Naive thymus-derived CD8-positive, alpha-beta T cell (primary cell): ENCODE data around the gene AGBL1. TPM values are rescaled to one million over a fixed set of nuclear protein-coding genes. Genes with fewer than 3 reads are reported as not detected.

Source experiments
- ATAC-seq, 2 donors: fragments of 150-1000 bp; cut with Tn5 transposase in 1 of 2; sonication (Bioruptor Pico), chemical (Tn5 transposase) in 1 of 2; 1 replicate in 1 of 2; 2 replicates in 1 of 2; pipeline ENCODE4 v1.10.0; 2021; ENCODE audit warnings: mild to moderate bottlenecking in 2 of 2, moderate library complexity in 2 of 2
- POLR2A ChIA-PET: fragments of 350-600 bp; sonication (Branson Sonifier 250); formaldehyde crosslinking; loops from one replicate; lab custom pipeline; 2021; ENCODE audit warnings: antibody characterized with exemption; lab: Charles Lee
- DNase-seq, 10 donors: peaks; one replicate each; pipeline versions ENCODE4 v3.0.0 to v3.0.0-alpha.2; 2020 to 2022
- H3K27ac Mint-ChIP-seq, 10 donors: one replicate each; pipeline ENCODE4 v1.8.0; 2020 to 2022; ENCODE audit warnings: mild to moderate bottlenecking in 10 of 10, mixed read lengths in 10 of 10, moderate library complexity in 4 of 10, inconsistent platforms in 1 of 10
- H3K27me3 Mint-ChIP-seq, 5 donors: one replicate each; pipeline ENCODE4 v1.8.0; 2021 to 2022; ENCODE audit warnings: mixed read lengths in 5 of 5
- H3K36me3 Mint-ChIP-seq, 3 donors: one replicate each; pipeline ENCODE4 v1.8.0; 2020 to 2022; ENCODE audit warnings: mixed read lengths in 3 of 3, mild to moderate bottlenecking in 2 of 3, inconsistent platforms in 1 of 3
- H3K4me1 Mint-ChIP-seq, 4 donors: one replicate each; pipeline ENCODE4 v1.8.0; 2021 to 2022; ENCODE audit warnings: mixed read lengths in 4 of 4
- H3K4me3 Mint-ChIP-seq, 10 donors: one replicate each; pipeline ENCODE4 v1.8.0; 2020 to 2022; ENCODE audit warnings: mild to moderate bottlenecking in 10 of 10, mixed read lengths in 10 of 10, moderate library complexity in 6 of 10, inconsistent platforms in 1 of 10
- H3K9me3 Mint-ChIP-seq, 9 donors: one replicate each; pipeline ENCODE4 v1.8.0; 2020 to 2022; ENCODE audit warnings: mixed read lengths in 9 of 9, mild to moderate bottlenecking in 3 of 9, inconsistent platforms in 1 of 9, moderate library complexity in 1 of 9
- polyA plus RNA-seq, 3 donors: library from polyadenylated mRNA; unstranded; fragments of 300-500 nt; fragmentation: Illumina TruSeq; gene quantifications; one replicate each; pipeline ENCODE4 v1.2.3, GENCODE V29; 2021
- total RNA-seq, 8 experiments: library from RNA in 2 of 8; stranded (reverse) in 2 of 8; gene quantifications; one replicate each; pipeline ENCODE4 v1.2.3 and lab custom pipeline; 2021 to 2026

AGBL1 gene
- total and polyA plus RNA-seq, 5 experiments from 2014 or later = not detected

DNA sequence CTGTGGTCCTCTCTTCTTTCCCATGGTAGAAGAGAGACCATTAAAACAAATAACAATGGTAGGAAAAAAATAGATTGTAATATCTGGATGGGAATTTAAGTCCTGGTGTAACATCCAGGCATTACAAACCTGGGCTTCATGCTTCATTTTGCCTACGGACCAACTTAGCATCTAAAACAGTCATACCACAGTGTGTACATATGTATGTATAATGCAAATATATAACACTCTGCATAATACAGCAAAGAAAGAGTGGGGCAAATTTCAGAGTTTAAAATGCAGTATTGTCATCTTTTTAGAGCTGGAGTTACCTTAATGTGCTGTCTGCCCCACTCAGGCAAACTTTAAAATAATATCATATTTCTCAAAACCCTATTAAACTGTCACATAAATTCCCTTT lies 298.2 kb downstream of the AGBL1 start:
- no peak overlapping the region for H3K4me3 Mint-ChIP-seq
- DNase-seq = no peak
- ATAC-seq = no peak
- H3K9me3 Mint-ChIP-seq = peaks cover 3 to 13% (median 5%) of the 10 kb centered on the region in 9 donors
- POLR2A ChIA-PET = no interaction called here
- H3K27ac Mint-ChIP-seq = no peak overlapping the region
- peaks cover 2 to 33% (median 17%) of the 10 kb centered on the region in 5 donors for H3K27me3 Mint-ChIP-seq
- no peaks in the 10 kb centered on the region for H3K4me1 Mint-ChIP-seq
- no peaks in the 10 kb centered on the region for H3K36me3 Mint-ChIP-seq

DNA sequence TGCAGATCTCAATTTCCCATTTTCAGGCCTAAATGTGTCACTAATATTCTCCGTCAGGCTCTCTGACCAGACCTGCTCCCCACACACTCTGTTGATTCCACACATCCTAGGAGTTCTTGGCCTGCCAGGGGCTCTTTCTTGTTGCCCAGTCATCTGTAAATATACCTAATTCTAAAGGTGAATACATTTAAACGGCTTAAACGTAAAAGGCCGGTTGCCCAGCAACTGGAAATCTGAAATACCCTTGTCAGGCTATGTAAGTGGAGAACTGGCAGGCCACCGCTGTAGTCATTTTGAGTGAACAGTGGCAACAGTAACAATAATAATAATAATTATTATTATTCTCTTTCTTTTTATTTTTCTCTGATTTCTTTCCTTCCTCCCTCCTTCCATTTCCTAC lies 302.7 kb downstream of the AGBL1 start:
- Mint-ChIP-seq H3K27ac (no peak overlapping the region), H3K4me1 (peaks cover 0 to 2% (median 0%) of the 10 kb centered on the region in 4 donors), H3K36me3 (no peaks in the 10 kb centered on the region), H3K4me3 (no peak overlapping the region), H3K9me3 (no peaks in the 10 kb centered on the region), H3K27me3 (peaks cover 7 to 23% (median 17%) of the 10 kb centered on the region in 5 donors)
- POLR2A ChIA-PET = no interaction called here
- no peak for ATAC-seq
- DNase-seq = no peak

DNA sequence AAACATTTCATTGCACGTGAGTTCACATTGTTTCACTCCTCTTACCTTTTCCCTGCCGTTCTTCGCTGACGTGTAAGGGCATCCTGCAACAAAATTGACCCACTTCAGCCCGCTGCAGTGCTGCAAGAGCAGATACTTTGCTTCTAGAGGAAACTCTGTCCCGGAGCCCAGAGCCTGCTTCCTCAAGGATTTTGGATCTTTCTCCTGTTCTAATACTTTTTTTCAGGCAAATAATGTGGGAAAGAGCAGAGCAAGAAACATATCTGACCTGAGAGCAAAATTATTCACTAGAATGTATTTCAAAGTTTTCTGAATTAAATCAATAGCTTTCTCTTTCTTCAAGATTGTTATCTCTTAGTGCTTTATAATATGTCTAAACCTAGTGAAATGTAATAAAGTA lies 303.9 kb downstream of the AGBL1 start:
- H3K27ac Mint-ChIP-seq = no peak overlapping the region
- H3K27me3 Mint-ChIP-seq = peaks cover 7 to 27% (median 18%) of the 10 kb centered on the region in 5 donors
- no peak overlapping the region for H3K4me3 Mint-ChIP-seq
- POLR2A ChIA-PET = no interaction called here
- no peaks in the 10 kb centered on the region for H3K36me3 Mint-ChIP-seq
- no peak for ATAC-seq
- DNase-seq = no peak
- H3K9me3 Mint-ChIP-seq = no peaks in the 10 kb centered on the region
- H3K4me1 Mint-ChIP-seq = peaks cover 0 to 2% (median 0%) of the 10 kb centered on the region in 4 donors

DNA sequence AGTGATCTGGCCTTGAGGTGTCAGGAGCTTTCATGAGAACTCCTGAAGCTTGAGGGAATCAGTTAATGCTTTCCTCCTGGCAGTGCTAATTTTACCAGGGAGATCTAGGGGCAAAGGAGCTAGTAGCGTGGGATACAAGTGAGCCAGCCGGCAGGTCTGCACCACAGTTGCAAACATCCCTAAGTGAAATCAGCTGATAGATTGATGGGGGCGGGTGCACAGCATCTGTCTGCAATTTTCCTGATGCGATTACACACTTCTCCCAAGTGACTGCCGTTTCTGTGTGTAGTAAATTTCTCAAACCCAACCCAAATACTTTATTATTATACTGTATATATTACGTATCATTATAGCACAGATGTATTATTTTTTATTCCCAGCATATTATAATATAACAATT lies 304.5 kb downstream of the AGBL1 start:
- no peak for ATAC-seq
- Mint-ChIP-seq H3K27ac (no peak overlapping the region), H3K4me1 (peaks cover 0 to 2% (median 0%) of the 10 kb centered on the region in 4 donors), H3K27me3 (peaks cover 9 to 31% (median 18%) of the 10 kb centered on the region in 5 donors), H3K9me3 (no peaks in the 10 kb centered on the region), H3K36me3 (no peaks in the 10 kb centered on the region), H3K4me3 (no peak overlapping the region)
- DNase-seq = no peak
- POLR2A ChIA-PET = no interaction called here

DNA sequence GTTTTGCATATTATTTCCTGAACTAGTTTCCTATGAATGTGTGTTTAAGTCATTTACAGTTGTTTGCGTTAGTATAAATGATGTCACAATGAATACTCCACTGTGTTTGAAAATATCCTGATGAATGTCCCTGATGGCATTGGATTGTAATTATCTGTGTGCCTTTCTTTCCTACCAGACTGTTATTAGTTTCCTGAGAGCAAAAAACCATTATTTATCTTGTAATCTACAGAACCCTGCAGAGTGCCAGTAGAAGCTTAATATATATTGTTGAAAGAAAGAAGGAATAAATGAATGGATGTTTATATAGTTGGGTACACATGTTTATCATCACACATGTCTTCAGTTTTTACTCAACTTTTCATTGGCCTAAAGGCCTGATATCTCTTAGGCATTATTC lies 312.6 kb downstream of the AGBL1 start:
- POLR2A ChIA-PET = no interaction called here
- Mint-ChIP-seq H3K4me3 (no peak overlapping the region), H3K4me1 (no peaks in the 10 kb centered on the region)

DNA sequence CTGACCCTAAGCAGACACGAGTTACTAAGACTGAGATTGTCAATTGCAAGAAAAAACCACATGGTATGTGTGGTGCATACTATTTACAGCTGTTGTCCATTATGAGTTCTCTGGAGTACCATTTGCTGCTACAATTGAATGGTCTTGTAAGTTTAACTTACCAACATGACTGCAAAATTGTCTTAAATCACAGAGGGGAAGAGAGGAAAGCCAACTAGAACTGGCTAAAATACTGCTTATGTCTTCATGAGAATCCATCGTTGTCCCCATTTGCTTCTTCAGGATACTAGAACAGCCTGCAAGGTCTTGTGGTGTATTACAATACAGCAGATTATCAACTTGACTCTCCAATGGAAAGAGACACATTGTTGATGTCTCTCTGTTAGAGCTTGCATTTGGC lies 313.2 kb downstream of the AGBL1 start:
- ATAC-seq = no peak
- Mint-ChIP-seq H3K4me3 (no peak overlapping the region), H3K9me3 (no peaks in the 10 kb centered on the region), H3K4me1 (no peaks in the 10 kb centered on the region), H3K36me3 (no peaks in the 10 kb centered on the region), H3K27me3 (peaks cover 2 to 11% (median 7%) of the 10 kb centered on the region in 5 donors), H3K27ac (no peak overlapping the region)
- DNase-seq = no peak
- POLR2A ChIA-PET = no interaction called here

More for the DNA sequence above, 312.6 kb downstream of the AGBL1 start:
- DNase-seq (no peak), ATAC-seq (no peak)
- Mint-ChIP-seq H3K27me3 (peaks cover 3 to 16% (median 7%) of the 10 kb centered on the region in 5 donors), H3K36me3 (no peaks in the 10 kb centered on the region), H3K9me3 (no peaks in the 10 kb centered on the region), H3K27ac (no peak overlapping the region)

DNA sequence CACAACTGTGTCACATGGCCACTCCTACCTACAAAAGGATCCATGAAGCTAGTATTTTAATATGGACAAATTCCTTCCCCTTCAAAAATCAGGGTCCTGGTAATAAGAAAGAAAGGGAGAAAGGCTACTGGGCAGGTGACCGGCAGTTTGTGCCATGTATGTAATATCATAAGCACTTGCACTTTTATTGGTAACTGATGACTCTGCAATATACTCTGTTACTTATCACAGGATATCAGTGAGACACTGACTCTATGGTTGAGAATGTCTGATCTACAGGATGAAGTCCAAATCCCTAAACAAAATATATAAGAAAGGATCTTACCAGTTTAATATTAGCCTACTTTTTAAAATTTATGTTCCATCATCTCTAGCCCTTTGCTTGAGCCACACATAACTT lies 315.2 kb downstream of the AGBL1 start:
- POLR2A ChIA-PET = no interaction called here
- no peaks in the 10 kb centered on the region for H3K9me3 Mint-ChIP-seq
- no peak for ATAC-seq
- no peak overlapping the region for H3K4me3 Mint-ChIP-seq
- DNase-seq = no peak
- no peaks in the 10 kb centered on the region for H3K36me3 Mint-ChIP-seq
- no peak overlapping the region for H3K27ac Mint-ChIP-seq
- H3K27me3 Mint-ChIP-seq = peaks cover 0 to 7% (median 5%) of the 10 kb centered on the region in 5 donors
- no peaks in the 10 kb centered on the region for H3K4me1 Mint-ChIP-seq

DNA sequence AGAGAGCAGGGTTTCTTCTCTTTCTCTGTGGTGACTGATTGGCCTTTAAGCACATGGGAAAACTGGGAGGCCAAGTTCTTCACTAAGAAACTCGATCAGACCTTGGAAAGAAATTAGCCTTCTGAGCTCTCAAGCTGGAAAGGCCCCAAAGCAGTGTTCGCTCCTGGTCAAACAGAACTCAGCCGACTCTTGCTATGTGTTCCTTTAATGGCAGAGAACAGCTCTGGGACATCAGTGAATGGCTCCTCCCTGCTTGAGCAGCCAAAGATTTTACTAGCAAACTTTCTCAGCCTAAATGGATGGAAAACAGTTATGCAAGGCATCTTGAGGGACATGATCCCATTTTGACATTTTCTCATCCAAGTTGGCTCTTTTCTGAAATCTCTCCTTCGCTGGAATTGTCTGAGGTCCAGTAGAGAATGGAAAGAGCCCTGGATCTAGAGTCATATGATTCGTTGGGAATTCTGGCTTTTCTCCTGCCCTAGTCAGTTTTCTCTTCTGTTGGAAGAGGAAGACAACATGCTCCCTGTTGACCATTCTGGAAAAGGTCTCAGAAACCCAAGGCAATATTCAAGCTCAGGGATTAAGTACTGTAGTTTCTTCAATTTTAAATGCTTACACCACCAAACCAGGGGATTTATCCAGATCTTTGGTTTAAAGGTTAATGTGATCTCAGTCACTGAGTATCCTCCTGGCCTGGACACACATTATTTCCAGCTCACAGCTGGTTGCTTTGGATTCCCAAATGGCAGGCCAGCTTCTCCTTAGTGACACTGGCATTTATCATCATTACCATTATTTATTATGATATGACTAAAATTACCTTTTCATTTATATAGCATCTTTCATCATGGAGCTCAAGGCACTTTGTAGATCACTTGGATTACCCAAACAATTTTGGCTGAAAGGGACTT lies 319.6 kb downstream of the AGBL1 start:
- Mint-ChIP-seq H3K4me1 (no peaks in the 10 kb centered on the region), H3K9me3 (peaks cover 0 to 4% (median 0%) of the 10 kb centered on the region in 9 donors), H3K4me3 (no peak overlapping the region), H3K27ac (no peak overlapping the region), H3K36me3 (no peaks in the 10 kb centered on the region), H3K27me3 (peaks cover 0 to 4% (median 0%) of the 10 kb centered on the region in 5 donors)
- ATAC-seq (no peak), DNase-seq (no peak)
- POLR2A ChIA-PET = no interaction called here

DNA sequence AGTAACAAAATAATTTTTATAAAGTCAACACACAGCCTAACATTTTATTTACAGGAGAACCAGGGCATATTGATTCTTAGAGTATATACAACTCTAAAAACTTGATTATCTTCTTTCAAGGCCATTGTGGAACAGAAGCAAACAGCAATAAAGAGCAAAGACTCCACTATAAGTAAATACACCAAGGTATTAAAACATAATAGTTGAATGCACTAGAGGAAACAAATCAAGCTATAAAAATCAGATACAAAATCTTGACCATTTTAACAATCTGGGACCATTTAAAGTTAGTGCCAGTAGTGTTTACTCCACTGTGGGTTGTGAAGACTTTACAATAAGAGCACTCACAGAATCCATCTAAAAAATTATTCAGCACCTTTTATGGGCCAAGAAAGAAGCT lies 323.6 kb downstream of the AGBL1 start:
- no peak overlapping the region for H3K4me3 Mint-ChIP-seq
- peaks cover 0 to 3% (median 2%) of the 10 kb centered on the region in 5 donors for H3K27me3 Mint-ChIP-seq
- no peak overlapping the region for H3K27ac Mint-ChIP-seq
- DNase-seq = no peak
- POLR2A ChIA-PET = no interaction called here
- peaks cover 0 to 2% (median 0%) of the 10 kb centered on the region in 3 donors for H3K36me3 Mint-ChIP-seq
- H3K4me1 Mint-ChIP-seq = no peaks in the 10 kb centered on the region
- no peak for ATAC-seq
- peaks cover 0 to 4% (median 0%) of the 10 kb centered on the region in 9 donors for H3K9me3 Mint-ChIP-seq

DNA sequence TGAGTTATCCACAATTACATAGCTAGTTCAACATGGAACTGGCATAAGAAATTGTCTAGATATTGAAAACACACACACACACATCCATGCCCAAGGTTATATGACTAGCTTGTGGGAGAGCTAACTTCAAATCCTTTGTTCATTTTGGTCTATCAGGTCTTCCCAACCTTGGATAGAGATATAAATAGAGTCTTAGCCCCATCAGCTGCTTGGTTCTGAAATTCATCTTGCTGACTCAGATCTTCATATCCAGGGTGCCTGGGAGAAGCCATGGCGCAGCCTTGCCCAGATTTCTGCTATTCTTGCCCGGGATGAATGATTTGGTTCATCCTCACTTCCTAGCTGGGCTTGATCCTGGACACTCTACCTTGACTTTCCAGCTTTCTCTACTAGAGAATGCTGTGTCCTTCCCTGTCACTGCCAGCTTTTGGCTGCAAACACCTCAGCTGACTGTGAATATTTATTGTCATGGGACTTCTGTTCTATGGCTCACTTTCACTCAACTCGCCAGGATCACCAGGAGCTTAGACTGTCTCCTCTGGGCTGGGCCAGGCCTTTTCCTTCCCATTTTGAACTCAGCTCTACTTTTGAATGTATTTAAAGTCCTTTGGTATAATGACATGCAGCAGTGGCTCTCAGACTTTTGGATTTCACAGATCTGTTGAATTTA lies 324.4 kb downstream of the AGBL1 start:
- Mint-ChIP-seq H3K27ac (no peak overlapping the region), H3K27me3 (peaks cover 0 to 3% (median 2%) of the 10 kb centered on the region in 5 donors), H3K4me3 (no peak overlapping the region), H3K4me1 (no peaks in the 10 kb centered on the region), H3K36me3 (peaks cover 0 to 2% (median 0%) of the 10 kb centered on the region in 3 donors), H3K9me3 (peaks cover 0 to 4% (median 0%) of the 10 kb centered on the region in 9 donors)
- DNase-seq (no peak), ATAC-seq (no peak)
- POLR2A ChIA-PET = no interaction called here

DNA sequence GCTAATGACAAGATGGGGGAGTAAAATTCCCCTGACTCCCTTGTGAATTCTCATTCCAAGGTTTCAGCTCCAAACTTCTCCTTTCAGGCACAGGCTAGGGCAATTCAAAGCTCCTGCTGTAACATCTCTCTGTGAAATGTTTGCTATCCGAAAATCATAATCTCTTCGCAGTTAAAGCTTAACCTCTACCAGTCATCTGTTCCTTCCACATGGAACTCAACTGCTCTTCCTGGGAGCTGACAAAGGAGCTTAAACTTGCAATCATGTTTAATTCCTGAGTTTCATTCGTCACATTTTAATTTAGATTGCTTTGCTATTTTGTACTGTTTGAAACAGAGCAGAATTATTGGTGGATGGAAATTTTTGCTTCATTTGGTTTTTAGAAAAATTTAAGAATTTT lies 328.6 kb downstream of the AGBL1 start:
- no peak overlapping the region for H3K27ac Mint-ChIP-seq
- H3K4me1 Mint-ChIP-seq = no peaks in the 10 kb centered on the region

DNA sequence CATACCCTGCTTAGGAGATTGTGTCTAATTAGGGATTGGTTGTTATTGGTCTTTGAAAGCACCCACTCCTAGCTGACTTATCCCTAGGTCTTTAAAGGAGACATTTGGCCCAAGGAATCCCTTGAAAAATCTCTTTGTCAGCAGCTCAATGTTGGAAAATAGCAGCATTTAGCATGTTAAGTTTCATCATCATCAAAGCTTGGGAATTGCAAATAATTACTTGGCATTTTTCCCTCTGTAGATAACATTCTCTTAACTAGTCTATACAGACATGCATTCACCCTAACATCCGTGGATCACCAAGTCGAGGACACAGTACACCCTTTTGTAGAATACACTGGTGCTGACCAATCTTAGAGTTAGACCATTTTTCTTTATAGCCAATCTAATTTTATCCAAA lies 332.2 kb downstream of the AGBL1 start:
- H3K4me1 Mint-ChIP-seq = no peaks in the 10 kb centered on the region
- ATAC-seq = no peak
- POLR2A ChIA-PET = no interaction called here
- DNase-seq = no peak
- no peak overlapping the region for H3K4me3 Mint-ChIP-seq
- no peaks in the 10 kb centered on the region for H3K36me3 Mint-ChIP-seq
- no peaks in the 10 kb centered on the region for H3K9me3 Mint-ChIP-seq
- no peak overlapping the region for H3K27ac Mint-ChIP-seq
- H3K27me3 Mint-ChIP-seq = peaks cover 2 to 25% (median 5%) of the 10 kb centered on the region in 5 donors

More for the DNA sequence above, 328.6 kb downstream of the AGBL1 start:
- H3K9me3 Mint-ChIP-seq = no peaks in the 10 kb centered on the region
- ATAC-seq (no peak), DNase-seq (no peak)
- H3K27me3 Mint-ChIP-seq = peaks cover 2 to 25% (median 7%) of the 10 kb centered on the region in 5 donors
- no peak overlapping the region for H3K4me3 Mint-ChIP-seq
- peaks cover 0 to 2% (median 0%) of the 10 kb centered on the region in 3 donors for H3K36me3 Mint-ChIP-seq
- POLR2A ChIA-PET = no interaction called here

DNA sequence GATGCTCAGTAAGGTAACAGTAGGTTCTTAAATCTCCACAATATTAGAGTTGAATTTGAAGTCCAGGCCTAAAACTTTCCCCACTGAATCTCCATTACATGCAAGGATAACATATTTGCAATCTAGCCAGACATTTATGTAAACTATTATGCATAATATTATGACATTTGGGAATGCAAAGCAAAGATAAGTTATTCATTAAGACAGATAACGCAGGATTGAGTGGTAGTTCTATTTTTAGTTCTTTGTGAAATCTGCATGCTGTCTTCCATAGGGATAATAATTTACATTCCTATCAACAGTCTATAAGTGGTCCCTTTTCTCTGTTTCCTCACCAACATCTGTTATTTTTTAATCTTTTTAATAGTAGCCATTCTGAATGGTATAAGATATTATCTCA lies 333.5 kb downstream of the AGBL1 start:
- ATAC-seq = no peak
- no peaks in the 10 kb centered on the region for H3K36me3 Mint-ChIP-seq
- no peaks in the 10 kb centered on the region for H3K4me1 Mint-ChIP-seq

More for the DNA sequence above, 333.5 kb downstream of the AGBL1 start:
- no peak for DNase-seq
- H3K9me3 Mint-ChIP-seq = no peaks in the 10 kb centered on the region
- H3K4me3 Mint-ChIP-seq = no peak overlapping the region
- POLR2A ChIA-PET = no interaction called here
- no peak overlapping the region for H3K27ac Mint-ChIP-seq
- H3K27me3 Mint-ChIP-seq = peaks cover 0 to 25% (median 6%) of the 10 kb centered on the region in 5 donors
